Stomach smooth muscle (tissue), 2 donors: ENCODE results near the gene EMILIN3.

Experiments
- H3K27ac ChIP-seq: one replicate; pipeline ENCODE4 v1.7.0; 2013; ENCODE audit warnings: mild to moderate bottlenecking, low read length, inconsistent platforms
- H3K27me3 ChIP-seq, 2 donors: one replicate each; pipeline ENCODE4 v1.7.0; 2013; ENCODE audit warnings: low read length in 2 of 2; ENCODE audit not compliant: insufficient read depth in 2 of 2, control insufficient read depth in 1 of 2
- H3K36me3 ChIP-seq, 2 donors: one replicate each; pipeline ENCODE4 v1.7.0; 2013; ENCODE audit warnings: low read length in 2 of 2; ENCODE audit not compliant: control insufficient read depth in 2 of 2, insufficient read depth in 2 of 2
- H3K4me1 ChIP-seq: one replicate; pipeline ENCODE4 v1.7.0; 2013; ENCODE audit warnings: low read length; ENCODE audit not compliant: control insufficient read depth, insufficient read depth
- H3K4me3 ChIP-seq, 2 donors: one replicate each; pipeline ENCODE4 v1.7.0; 2013; ENCODE audit warnings: low read length in 2 of 2
- H3K9ac ChIP-seq, 2 donors: one replicate each; pipeline ENCODE4 v1.7.0; 2013; ENCODE audit warnings: low read length in 2 of 2, mild to moderate bottlenecking in 1 of 2
- H3K9me3 ChIP-seq, 2 donors: one replicate each; pipeline ENCODE4 v1.7.0; 2013; ENCODE audit warnings: low read length in 2 of 2; ENCODE audit not compliant: control insufficient read depth in 2 of 2
- donor health status: healthy.
- donor health status: Pancreatic carcinoma.

EMILIN3 gene

GRCh38 chr20:41362748-41363140 lies 3.9 kb downstream of the EMILIN3 start:
- H3K27me3 ChIP-seq, result peaks cover 27 to 29% of the 10 kb centered on the region in 2 donors
- H3K4me1 ChIP-seq, result peaks cover 11% of the 10 kb centered on the region

GRCh38 chr20:41361757-41362747 lies 4.6 kb downstream of the EMILIN3 start:
- Histone ChIP-seq H3K4me1 (peaks cover 11% of the 10 kb centered on the region), H3K9ac (no peak overlapping the region), H3K4me3 (no peak overlapping the region), H3K27me3 (peaks cover 20 to 22% of the 10 kb centered on the region in 2 donors), H3K9me3 (no peaks in the 10 kb centered on the region), H3K36me3 (no peaks in the 10 kb centered on the region), H3K27ac (no peak overlapping the region)

More at GRCh38 chr20:41362748-41363140, 3.9 kb downstream of the EMILIN3 start:
- Histone ChIP-seq H3K9me3 (no peaks in the 10 kb centered on the region), H3K4me3 (no peak overlapping the region), H3K36me3 (no peaks in the 10 kb centered on the region), H3K27ac (no peak overlapping the region), H3K9ac (no peak overlapping the region)

GRCh38 chr20:41360831-41361756 lies 5.5 kb downstream of the EMILIN3 start:
- H3K4me1 ChIP-seq, result peaks cover 8% of the 10 kb centered on the region
- H3K9ac ChIP-seq, result no peak overlapping the region
- no peaks in the 10 kb centered on the region for H3K9me3 ChIP-seq
- no peak overlapping the region for H3K4me3 ChIP-seq
- no peak overlapping the region for H3K27ac ChIP-seq
- H3K36me3 ChIP-seq, result no peaks in the 10 kb centered on the region
- H3K27me3 ChIP-seq, result peaks cover 15 to 20% of the 10 kb centered on the region in 2 donors

GRCh38 chr20:41359541-41360011 lies 7.0 kb downstream of the EMILIN3 start:
- Histone ChIP-seq H3K9ac (no peak overlapping the region), H3K27ac (no peak overlapping the region), H3K36me3 (no peaks in the 10 kb centered on the region), H3K4me1 (no peaks in the 10 kb centered on the region), H3K4me3 (no peak overlapping the region), H3K27me3 (peaks cover 7 to 14% of the 10 kb centered on the region in 2 donors), H3K9me3 (no peaks in the 10 kb centered on the region)

- Histone ChIP-seq H3K9ac (no peak overlapping the region), H3K9me3 (no peaks in the 10 kb centered on the region), H3K4me1 (no peaks in the 10 kb centered on the region), H3K27ac (no peak overlapping the region), H3K27me3 (peaks cover 0 to 5% of the 10 kb centered on the region in 2 donors), H3K4me3 (no peak overlapping the region), H3K36me3 (no peaks in the 10 kb centered on the region)
These were observed 7.9 kb downstream of the EMILIN3 start for GRCh38 chr20:41358717-41359116.

GRCh38 chr20:41358230-41358629 lies 8.4 kb downstream of the EMILIN3 start:
- no peaks in the 10 kb centered on the region for H3K9me3 ChIP-seq
- H3K9ac ChIP-seq, result no peak overlapping the region
- H3K4me3 ChIP-seq, result no peak overlapping the region
- no peak overlapping the region for H3K27ac ChIP-seq
- no peaks in the 10 kb centered on the region for H3K36me3 ChIP-seq
- H3K4me1 ChIP-seq, result no peaks in the 10 kb centered on the region
- peaks cover 0 to 2% of the 10 kb centered on the region in 2 donors for H3K27me3 ChIP-seq

GRCh38 chr20:41357424-41358163 lies 9.0 kb downstream of the EMILIN3 start:
- H3K27me3 ChIP-seq, result peaks cover 0 to 2% of the 10 kb centered on the region in 2 donors
- no peaks in the 10 kb centered on the region for H3K9me3 ChIP-seq
- H3K27ac ChIP-seq, result no peak overlapping the region
- no peaks in the 10 kb centered on the region for H3K4me1 ChIP-seq
- no peak overlapping the region for H3K4me3 ChIP-seq
- H3K9ac ChIP-seq, result no peak overlapping the region
- H3K36me3 ChIP-seq, result no peaks in the 10 kb centered on the region

GRCh38 chr20:41356951-41357350 lies 9.7 kb downstream of the EMILIN3 start:
- H3K27ac ChIP-seq, result no peak overlapping the region
- no peaks in the 10 kb centered on the region for H3K4me1 ChIP-seq
- no peak overlapping the region for H3K4me3 ChIP-seq
- no peaks in the 10 kb centered on the region for H3K9me3 ChIP-seq
- no peaks in the 10 kb centered on the region for H3K36me3 ChIP-seq
- H3K27me3 ChIP-seq, result no peaks in the 10 kb centered on the region
- H3K9ac ChIP-seq, result no peak overlapping the region

- Histone ChIP-seq H3K9me3 (no peaks in the 10 kb centered on the region), H3K4me1 (no peaks in the 10 kb centered on the region), H3K36me3 (no peaks in the 10 kb centered on the region), H3K27ac (no peak overlapping the region), H3K27me3 (no peaks in the 10 kb centered on the region), H3K9ac (no peak overlapping the region), H3K4me3 (no peak overlapping the region)
These were observed 10.9 kb downstream of the EMILIN3 start for GRCh38 chr20:41355598-41356203.

GRCh38 chr20:41355192-41355591 lies 11.4 kb downstream of the EMILIN3 start:
- no peak overlapping the region for H3K9ac ChIP-seq
- H3K36me3 ChIP-seq, result no peaks in the 10 kb centered on the region
- H3K4me3 ChIP-seq, result no peak overlapping the region
- H3K27me3 ChIP-seq, result no peaks in the 10 kb centered on the region
- H3K9me3 ChIP-seq, result no peaks in the 10 kb centered on the region
- H3K27ac ChIP-seq, result no peak overlapping the region
- H3K4me1 ChIP-seq, result no peaks in the 10 kb centered on the region
